Kidney (tissue), 14 donors: Measurements from ENCODE around the gene ZNF710. TPM values are rescaled to one million over a fixed set of nuclear protein-coding genes. Genes with fewer than 3 reads are reported as not detected.

Experiments
- DNase-seq, 5 donors: peaks; one replicate each; pipeline ENCODE4 v3.0.0-alpha.2; 2013 to 2020
- FAIRE-seq: peaks from 2 replicates; lab custom pipeline; 2012; peaks lifted over from hg19 to GRCh38; lab: Jason Lieb, UNC
- H3K27ac ChIP-seq, 2 donors: one replicate each; pipeline ENCODE4 v1.7.0; 2013; ENCODE audit warnings: low read depth in 2 of 2, low read length in 2 of 2, inconsistent platforms in 1 of 2
- H3K27me3 ChIP-seq: one replicate; pipeline ENCODE4 v1.7.1; 2013; ENCODE audit warnings: low read length, inconsistent platforms; ENCODE audit not compliant: control insufficient read depth, insufficient read depth
- H3K36me3 ChIP-seq, 3 donors: one replicate each; pipeline versions ENCODE4 v1.7.0 to v1.7.1; 2013; ENCODE audit warnings: low read length in 3 of 3, control low read depth in 1 of 3, inconsistent platforms in 1 of 3; ENCODE audit not compliant: insufficient read depth in 3 of 3, control insufficient read depth in 2 of 3
- H3K4me1 ChIP-seq, 3 donors: one replicate each; pipeline versions ENCODE4 v1.7.0 to v1.7.1; 2013; ENCODE audit warnings: low read length in 3 of 3, inconsistent platforms in 1 of 3, low read depth in 1 of 3; ENCODE audit not compliant: control insufficient read depth in 2 of 3, insufficient read depth in 2 of 3
- H3K4me3 ChIP-seq, 3 donors: one replicate each; pipeline versions ENCODE4 v1.7.0 to v1.8.1; 2013; ENCODE audit warnings: low read length in 3 of 3, control low read depth in 1 of 3, inconsistent platforms in 1 of 3
- H3K9ac ChIP-seq, 3 donors: one replicate each; pipeline versions ENCODE4 v1.7.0 to v1.7.1; 2013; ENCODE audit warnings: low read length in 3 of 3, control low read depth in 1 of 3, inconsistent platforms in 1 of 3
- H3K9me3 ChIP-seq, 3 donors: one replicate each; pipeline versions ENCODE4 v1.7.0 to v1.7.1; 2013; ENCODE audit warnings: low read length in 3 of 3, control low read depth in 1 of 3, inconsistent platforms in 1 of 3; ENCODE audit not compliant: control insufficient read depth in 2 of 3, insufficient read depth in 1 of 3
- intact Hi-C: fragments of 100-400 bp; cut with DNase I; formaldehyde crosslinking; loops from one replicate; pipeline ENCODE4 v1.11.1; 2022
- polyA plus RNA-seq: library from polyadenylated mRNA; stranded (reverse); fragments of 350-450 nt; fragmentation: Illumina TruSeq; extraction: RNeasy Lipid Tissue Mini Kit (QIAGEN cat#74804); gene quantifications from one replicate; pipeline ENCODE4 v1.2.3, GENCODE V29; 2014; ENCODE audit warnings: low read depth, low replicate concordance; ENCODE audit not compliant: insufficient read depth
- total RNA-seq: library from RNA; stranded (reverse); fragmentation: NEBNext Ultra II Directional; extraction: Animal tissue kit (Norgen Biotek cat#: 25700); gene quantifications from one replicate; pipeline ENCODE4 v1.2.1, GENCODE V29; 2021
- TF ChIP-seq, protein P1 (sequence below): IDR thresholded peaks from 3 replicates; pipeline ENCODE4 v1.5.1; 2012; ENCODE audit warnings: mild to moderate bottlenecking, moderate library complexity, borderline replicate concordance; ENCODE audit not compliant: insufficient read depth; ENCODE audit errors: extremely low read depth
- donor health status: control.
- donor health status: control.
- donor health status: control.
- donor health status: control.
- donor health status: control.
- donor health status: DM: yes; HTN: yes; CAD: no.
- donor health status: Normal renal cell carcinoma (clear cell type).

ZNF710 gene
- total and polyA plus RNA-seq, 2 donors from 2014 or later, result 11.0 to 17.0 TPM

DNA sequence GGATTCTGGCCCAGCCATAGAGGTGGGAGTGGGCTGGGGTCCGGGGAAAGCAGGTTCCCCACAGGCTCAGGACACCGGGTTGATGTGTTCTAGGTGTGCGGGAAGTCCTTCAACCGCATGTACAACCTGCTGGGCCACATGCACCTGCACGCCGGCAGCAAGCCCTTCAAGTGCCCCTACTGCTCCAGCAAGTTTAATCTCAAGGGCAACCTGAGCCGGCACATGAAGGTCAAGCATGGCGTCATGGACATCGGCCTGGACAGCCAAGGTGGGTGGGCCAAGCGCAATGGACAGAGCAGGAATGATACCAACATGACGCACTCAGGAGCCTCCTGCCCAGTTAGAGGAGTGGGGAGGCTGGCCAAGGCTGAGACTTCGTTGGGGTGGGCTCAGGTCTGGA, 72.9 kb downstream of the ZNF710 start:
- TF ChIP-seq, protein P1, sequence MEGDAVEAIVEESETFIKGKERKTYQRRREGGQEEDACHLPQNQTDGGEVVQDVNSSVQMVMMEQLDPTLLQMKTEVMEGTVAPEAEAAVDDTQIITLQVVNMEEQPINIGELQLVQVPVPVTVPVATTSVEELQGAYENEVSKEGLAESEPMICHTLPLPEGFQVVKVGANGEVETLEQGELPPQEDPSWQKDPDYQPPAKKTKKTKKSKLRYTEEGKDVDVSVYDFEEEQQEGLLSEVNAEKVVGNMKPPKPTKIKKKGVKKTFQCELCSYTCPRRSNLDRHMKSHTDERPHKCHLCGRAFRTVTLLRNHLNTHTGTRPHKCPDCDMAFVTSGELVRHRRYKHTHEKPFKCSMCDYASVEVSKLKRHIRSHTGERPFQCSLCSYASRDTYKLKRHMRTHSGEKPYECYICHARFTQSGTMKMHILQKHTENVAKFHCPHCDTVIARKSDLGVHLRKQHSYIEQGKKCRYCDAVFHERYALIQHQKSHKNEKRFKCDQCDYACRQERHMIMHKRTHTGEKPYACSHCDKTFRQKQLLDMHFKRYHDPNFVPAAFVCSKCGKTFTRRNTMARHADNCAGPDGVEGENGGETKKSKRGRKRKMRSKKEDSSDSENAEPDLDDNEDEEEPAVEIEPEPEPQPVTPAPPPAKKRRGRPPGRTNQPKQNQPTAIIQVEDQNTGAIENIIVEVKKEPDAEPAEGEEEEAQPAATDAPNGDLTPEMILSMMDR, result no peak
- H3K9ac ChIP-seq, result no peak overlapping the region
- H3K4me1 ChIP-seq, result peaks cover 0 to 16% (median 7%) of the 10 kb centered on the region in 3 donors
- no peak for FAIRE-seq
- no peak for DNase-seq
- no peaks in the 10 kb centered on the region for H3K9me3 ChIP-seq
- peaks cover 2 to 14% (median 5%) of the 10 kb centered on the region in 3 donors for H3K36me3 ChIP-seq
- H3K27ac ChIP-seq, result peak overlapping the region; percentile 85 to 91
- H3K4me3 ChIP-seq, result no peak overlapping the region
- H3K27me3 ChIP-seq, result no peaks in the 10 kb centered on the region
- intact Hi-C loops, result loop anchor here (10.0 kb wide), 1 partner anchor 339 kb away; no protein-coding TSS in a partner anchor

DNA sequence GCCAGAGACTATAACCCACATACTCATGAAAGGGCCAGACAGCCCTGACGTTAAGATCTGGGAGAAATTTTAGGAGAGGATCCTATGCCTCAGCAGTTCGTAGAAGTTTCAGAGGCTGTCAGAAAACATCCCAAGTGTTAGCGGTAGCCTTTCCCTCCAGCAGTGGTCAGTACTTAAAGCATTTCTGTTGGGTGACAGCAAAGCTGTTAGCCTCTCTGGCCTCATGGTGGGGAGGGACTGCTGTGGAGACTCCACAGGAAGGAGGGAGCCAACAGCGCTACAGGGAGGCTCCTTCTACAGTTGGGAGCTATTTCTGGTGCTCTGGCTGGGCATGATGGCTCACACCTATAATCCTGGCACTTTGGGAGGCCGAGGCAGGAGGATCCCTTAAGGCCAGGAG, 73.8 kb downstream of the ZNF710 start:
- peaks cover 2 to 18% (median 5%) of the 10 kb centered on the region in 3 donors for H3K36me3 ChIP-seq
- H3K4me3 ChIP-seq, result no peak overlapping the region
- H3K27ac ChIP-seq, result peak overlapping the region; percentile 85 to 91
- DNase-seq (no peak), FAIRE-seq (no peak)
- intact Hi-C loops, result loop anchor here (10.0 kb wide), 1 partner anchor 340 kb away; no protein-coding TSS in a partner anchor
- H3K9me3 ChIP-seq, result no peaks in the 10 kb centered on the region
- TF ChIP-seq, protein P1, result no peak
- no peak overlapping the region for H3K9ac ChIP-seq
- peaks cover 0 to 16% (median 7%) of the 10 kb centered on the region in 3 donors for H3K4me1 ChIP-seq
- H3K27me3 ChIP-seq, result no peaks in the 10 kb centered on the region

DNA sequence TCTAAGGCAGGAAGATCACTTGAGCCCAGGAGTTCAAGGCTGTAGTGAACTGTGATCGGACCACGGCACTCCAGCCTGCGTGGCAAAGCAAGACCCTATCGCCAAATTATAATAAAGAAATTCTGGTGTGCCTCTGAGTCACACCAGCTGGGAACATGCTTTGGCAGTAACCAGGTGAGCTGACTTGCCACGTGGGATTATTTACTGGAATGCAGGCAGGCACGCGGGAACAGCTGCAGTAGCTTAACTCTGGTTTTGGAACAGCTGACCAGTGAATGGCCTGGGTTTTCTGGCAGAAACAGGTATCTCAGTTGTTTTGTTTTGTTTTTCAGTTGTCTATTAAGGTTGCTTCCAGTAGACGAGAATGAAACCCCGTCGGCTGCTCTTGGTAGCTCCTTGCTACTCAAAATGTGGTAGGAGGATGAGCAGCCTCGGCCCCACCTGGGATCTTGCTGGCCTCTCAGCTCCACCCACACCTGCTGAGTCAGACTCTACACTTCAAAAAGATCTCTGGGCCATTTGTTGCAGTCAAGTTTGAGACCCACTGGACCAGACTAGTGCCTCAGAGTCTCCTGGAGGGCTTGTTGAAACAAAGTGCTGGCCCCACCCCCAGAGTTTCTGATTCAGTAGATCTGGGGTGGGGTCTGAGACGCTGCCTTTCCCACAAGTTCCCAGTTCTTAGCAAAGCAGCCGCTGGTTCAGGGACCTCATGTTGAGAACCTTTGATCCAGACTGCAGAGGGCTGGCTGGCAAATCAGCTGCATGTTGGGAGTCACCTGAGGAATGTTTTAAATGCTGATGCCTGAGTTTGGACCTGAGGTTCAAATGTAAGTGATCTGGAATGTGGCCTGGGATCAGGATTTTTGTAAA, 74.5 kb downstream of the ZNF710 start:
- intact Hi-C loops, result loop anchor here (10.0 kb wide), 1 partner anchor 341 kb away; no protein-coding TSS in a partner anchor
- H3K4me1 ChIP-seq, result peaks cover 0 to 16% (median 7%) of the 10 kb centered on the region in 3 donors
- H3K9ac ChIP-seq, result peak overlapping the region in 1 of 3 donors; percentile 30

More for the DNA sequence above, 74.5 kb downstream of the ZNF710 start:
- DNase-seq (peak in 3 of 5 donors; percentile 27 to 83 (median 55)), FAIRE-seq (no peak)
- TF ChIP-seq, protein P1, result no peak
- Histone ChIP-seq H3K4me3 (no peak overlapping the region), H3K27me3 (no peaks in the 10 kb centered on the region), H3K36me3 (peaks cover 2 to 18% (median 5%) of the 10 kb centered on the region in 3 donors), H3K9me3 (no peaks in the 10 kb centered on the region), H3K27ac (peak overlapping the region; percentile 85 to 91)
